GM21515 (cell line): ENCODE results near the gene DHRS1.

ENCODE experiments used
- ATAC-seq: cut with Tn5 transposase; IDR thresholded peaks from one replicate; pipeline ENCODE4 v1.9.1; 2021; ENCODE audit not compliant: unreplicated experiment

DHRS1 gene

DNA sequence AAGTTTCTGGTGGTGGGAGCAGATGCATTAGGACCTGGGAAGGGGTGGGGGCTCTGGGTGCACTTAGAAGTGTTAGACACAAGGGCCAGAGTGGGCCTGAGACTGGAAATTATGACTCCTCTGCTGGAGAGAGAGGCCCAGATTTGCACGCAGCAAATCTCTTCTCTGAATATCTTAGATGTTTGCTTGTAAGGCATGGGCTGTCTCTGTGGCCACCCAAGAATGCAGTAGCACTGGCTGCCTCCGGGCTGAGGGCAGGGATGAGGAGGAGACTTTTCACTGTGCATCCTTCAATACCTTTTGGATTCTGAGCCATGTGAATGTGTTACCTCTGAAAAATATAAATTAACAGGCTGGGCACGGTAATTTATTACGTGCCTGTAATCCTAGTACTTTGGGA is 14.2 kb downstream of the DHRS1 start:
- ATAC-seq, result no peak

DNA sequence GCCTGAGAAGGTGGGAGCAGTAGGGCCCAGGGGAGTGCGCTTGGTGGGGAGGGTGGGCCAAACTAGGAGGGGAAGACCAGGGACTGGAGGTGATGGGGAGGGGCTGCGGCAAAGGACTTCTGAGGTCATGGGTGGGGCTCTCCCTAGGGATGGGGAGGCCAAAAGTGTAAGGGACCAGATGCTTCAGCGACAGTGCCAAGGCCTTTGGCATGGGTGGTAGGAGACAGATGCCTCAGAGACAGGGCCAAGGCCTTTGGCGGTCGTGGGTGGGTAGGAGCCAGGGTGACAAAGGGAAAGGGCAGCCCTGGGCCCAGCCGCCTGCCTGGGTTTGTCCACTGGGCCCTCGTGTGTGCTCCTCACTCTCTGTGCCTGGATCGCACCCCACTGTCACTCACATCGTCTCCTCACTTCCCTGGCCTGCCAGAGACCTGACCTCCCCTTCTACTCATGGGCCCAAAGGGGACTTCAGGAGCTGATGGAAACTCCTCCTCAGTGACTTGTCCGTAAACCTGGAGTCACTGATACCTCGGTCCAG is 15.0 kb downstream of the DHRS1 start:
- no peak for ATAC-seq

DNA sequence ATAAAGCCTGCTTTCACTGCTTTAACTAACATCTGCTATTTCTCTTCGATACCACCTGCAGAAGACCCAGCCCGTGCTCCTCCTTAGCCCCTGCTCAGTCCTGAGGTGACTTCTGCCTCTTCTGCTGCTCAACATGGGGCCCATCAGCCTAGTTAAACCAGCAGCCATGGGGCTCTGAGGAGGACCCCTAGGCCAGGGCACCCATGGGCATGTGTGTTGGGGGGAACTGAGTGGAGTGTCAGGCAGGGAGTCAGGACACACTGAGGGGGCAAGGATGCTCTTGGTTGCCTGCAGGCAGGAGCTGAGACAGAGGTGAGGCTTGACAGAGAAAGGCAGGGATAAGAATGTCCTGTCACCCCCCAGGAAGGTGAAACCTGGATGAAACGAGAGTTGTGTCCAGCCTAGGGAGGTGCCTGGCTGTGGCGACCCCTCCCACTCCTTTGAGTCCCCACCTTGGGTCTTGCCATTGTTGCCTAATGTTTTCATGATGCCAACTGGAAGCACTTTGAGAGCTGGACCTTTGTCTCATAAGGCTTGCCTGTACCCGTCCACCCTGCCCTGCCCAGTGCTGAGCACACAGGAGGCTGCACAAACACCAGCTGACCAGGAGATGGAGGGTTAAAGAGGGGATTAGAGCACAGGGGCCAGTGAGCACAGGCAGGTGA is 15.7 kb downstream of the DHRS1 start:
- ATAC-seq, result no peak

DNA sequence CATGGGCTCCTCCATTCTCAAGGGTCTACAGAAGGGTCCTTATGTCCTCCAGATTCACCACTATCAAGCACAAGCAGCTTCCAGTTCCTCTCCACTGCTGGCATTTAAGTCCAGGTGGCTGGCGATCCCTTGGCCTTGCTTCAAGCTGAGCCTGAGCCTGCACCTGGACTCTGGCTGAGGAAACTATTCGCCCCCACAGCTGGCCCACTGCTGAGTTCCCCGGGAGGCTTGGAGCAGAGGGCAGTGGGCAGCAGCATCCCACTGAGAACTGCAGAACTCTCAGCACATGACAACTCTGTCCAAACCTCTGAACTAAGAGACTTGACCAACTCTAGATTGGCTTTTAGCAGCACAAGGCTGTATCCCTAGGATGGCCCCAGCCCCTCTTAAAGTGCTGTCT is 16.8 kb downstream of the DHRS1 start:
- no peak for ATAC-seq

DNA sequence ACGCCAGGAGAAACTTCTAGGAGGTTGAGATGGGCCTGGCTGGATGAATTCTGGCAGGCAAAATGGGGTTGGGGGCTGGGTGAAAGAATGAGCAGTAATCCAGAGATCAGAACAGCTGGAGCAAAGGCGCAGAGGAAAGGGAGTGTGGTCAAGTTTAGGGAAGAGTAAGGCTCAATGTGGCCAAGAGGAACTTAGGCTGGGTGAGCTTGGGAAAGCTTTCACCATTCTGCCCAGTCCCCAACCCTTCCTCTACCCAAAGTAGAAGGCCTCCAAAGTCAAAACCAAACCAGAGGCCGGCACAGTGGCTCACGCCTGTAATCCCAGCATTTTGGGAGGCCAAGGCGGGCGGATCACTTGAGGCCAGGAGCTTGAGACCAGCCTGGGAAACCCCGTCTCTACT is 17.9 kb downstream of the DHRS1 start:
- no peak for ATAC-seq

DNA sequence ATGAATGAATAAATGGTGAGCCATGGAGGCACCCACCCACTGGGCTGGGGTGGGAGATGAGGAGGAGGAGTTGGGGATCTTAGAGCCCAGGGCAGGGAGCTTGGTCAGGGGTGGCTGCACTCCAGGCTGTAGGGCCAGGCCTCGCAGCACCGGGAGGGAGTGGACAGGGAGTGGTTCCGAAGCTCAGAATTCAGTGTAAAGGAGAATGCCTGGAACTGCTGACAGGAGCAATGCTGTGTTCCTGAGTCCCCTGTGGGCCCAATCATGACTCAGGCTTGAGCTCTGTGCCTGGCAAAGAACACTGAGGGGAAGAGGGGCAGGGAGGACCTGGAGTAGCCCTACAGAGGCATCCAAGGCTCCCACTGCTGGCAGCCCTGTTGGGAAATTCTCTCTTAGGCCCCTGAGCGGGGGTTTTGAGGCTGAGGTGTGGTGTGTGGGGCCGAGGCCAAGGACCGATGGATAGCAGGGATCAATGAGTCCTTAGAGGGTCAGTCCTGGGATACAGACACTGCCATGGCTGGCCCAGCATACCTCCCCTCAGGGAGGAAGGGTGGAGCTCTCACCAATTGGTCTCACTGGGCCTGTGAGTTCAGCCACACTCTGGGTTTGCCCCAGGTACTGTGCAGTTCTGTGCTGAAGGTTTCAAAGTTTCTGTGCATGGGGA is 18.7 kb downstream of the DHRS1 start:
- ATAC-seq, result no peak

DNA sequence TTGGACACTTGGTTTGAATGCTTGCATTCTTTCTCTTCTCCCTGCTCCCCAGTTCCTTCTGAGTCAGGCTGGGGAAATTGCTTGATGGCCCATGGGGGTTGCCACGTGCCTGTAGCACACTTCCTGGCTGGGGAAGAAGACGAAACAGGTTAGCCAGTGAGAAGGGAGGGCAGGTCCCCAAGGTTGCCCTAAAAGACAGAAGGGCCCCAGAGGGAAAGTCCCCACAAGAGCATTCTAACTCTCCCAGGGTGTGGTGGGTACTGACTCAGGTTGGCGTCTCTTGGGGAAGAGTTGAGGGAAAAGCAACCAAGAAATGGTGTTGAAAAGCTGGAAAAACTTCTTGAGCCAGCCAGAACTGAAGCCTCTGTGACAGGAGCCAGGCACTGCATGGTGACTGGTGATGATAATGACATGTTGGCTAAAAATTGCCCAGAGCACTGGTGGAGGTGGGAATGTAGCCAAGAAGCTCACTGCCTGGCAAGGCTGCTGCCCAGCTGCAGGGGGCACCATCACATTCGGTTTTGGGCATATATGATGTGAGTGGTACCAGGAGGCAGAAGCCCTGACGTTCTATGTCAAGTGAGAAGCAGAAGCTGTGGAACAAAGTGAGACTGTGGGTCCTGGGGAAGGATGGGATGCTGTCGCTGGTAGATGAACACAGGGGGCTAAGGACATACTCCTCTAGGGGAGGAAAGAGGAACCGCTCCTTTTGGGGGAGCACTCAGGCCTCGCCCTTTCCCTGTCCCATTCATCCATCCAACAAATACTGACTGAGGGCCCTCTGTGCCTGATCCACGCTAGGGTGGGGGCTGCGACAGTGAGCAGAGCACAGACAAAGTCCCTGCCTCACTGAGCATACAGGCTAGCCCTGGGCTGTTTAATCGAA is 20.0 kb downstream of the DHRS1 start:
- ATAC-seq, result no peak

DNA sequence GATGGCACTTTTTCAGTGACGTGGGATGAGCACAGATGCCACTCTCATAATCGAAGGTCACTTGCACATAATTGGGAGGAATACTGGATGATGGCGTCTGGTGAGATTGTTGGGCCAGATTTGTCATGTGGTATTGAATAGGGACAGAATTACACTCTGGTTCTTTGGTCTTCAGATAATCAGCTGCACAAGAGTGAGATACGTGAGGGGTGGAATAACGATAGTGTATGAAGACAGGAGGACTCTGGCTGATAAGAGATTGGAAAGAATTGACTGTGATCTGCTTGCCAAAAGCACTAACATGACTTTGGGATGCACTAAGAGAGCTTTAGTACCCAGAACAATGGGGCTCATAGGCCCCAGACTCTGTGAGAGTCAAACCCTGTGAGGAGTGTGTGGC is 21.2 kb downstream of the DHRS1 start:
- ATAC-seq, result no peak

DNA sequence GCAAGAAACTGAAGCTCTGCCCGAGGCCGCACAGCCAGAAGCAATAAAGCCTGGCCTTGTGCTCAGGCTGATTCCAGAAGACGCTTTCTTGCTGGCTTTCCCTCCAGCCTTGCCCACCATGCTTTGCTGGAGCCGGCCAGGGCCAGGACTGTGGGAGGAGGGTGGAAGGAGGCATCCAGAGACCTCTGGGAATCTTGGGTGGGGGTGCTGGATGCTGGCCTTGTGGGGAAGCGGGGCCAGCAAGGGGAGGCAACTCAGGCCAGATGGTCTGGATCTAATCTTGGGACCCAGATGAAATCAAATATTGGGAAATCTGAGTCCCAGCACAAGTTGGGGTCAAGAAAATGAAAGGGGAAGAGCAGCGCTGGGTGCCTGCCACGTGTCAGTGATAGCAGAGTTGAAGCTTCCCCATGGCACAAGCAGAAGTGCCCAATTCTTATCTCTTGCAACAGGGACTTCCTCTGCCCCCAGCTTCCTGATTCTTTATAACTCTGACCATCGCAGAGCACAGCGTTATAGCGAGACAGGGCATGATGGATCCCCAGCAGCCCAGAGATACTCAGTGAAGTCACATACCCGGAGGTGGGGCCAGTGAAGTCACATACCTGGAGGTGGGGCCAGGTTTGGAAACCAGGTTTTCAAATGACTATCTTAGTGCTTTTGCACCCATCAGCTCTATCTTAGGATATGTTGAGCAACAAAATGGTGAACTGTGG is 21.8 kb downstream of the DHRS1 start:
- no peak for ATAC-seq

DNA sequence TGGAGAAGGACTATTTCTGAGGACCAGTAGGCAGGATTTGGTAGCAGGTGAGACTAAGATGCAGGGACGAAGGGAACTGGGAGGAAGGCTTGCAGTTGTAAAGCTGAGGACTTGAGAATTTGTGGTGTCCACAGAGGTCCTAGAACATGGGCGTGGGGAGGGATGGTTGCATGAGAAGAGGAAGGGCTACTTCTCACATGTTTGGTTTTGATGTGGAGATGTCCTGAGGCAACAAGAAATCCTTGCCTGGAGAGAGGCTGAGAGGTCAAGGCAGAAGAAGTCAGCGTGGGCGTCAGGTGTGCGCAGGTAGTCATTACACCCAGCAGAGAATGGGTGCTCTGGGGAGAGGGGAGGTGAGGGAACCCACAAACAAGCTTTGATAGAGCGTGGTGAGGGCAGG is 22.5 kb downstream of the DHRS1 start:
- no peak for ATAC-seq

DNA sequence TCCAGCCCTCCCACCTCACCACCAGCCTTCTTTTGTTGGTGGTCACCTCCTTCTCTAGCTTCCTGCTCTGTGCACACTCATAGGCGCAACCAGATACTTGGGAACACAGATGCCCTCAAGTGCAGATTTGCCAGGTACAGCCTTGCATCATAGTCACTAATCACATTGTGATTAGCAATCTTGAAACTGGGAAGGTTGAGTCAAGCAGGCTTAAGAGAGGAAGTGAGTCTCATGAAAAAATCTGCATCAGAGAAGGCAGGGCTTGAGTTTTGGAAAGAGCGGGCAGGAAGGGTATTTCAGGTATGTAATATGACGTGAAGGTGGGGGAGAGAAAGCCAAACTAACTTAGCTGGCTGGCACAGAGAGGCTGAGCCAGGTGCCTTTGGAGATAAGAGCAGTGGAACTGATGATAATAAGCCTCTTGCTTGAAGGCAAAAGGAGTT is 25.5 kb downstream of the DHRS1 start:
- ATAC-seq, result peak; percentile 39

DNA sequence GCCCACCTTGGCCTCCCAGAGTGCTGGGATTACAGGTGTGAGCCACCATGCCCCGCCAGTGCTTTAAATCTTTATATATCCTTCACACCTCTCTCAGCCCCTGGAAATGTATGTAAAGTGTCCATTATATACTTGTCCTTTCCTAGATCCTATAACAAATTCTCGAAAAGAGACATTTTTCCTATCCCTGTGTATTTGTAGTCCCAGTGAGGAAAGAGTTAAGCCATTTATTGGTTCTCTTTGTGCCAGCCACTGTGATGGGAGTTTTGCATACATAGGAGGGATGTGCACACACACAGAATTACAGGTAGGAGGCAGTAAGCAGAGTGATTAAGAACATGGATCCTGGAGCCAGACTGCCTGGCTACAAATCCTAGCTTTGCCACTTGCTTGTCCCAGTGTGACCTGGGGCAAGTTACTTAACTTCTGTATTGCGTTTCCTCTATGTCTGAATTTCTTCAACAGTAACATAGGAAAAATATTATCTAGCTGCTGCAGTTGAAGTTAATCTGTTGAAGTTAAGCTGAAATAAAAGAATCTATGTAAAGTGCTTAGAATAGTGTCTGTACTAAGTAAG is 26.1 kb downstream of the DHRS1 start:
- no peak for ATAC-seq

DNA sequence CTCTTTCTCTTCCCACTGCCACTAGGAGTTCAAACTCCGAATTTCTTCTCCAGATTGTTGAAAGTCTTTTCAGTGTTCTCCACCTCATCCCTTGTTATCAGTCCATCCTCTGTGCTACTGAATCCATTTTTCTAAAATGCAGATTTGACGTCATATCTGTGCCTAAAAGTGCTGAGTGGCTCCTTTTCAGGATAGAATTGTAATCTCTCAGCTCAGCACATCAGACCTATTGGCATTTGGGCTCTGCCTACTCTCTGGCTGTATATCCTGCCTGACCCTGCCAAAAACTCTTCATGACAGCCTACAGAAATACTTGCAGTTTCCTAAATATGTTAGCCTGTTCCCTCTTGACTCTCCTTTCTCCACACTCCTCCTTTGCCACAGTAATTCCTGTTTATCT is 27.1 kb downstream of the DHRS1 start:
- ATAC-seq, result no peak

DNA sequence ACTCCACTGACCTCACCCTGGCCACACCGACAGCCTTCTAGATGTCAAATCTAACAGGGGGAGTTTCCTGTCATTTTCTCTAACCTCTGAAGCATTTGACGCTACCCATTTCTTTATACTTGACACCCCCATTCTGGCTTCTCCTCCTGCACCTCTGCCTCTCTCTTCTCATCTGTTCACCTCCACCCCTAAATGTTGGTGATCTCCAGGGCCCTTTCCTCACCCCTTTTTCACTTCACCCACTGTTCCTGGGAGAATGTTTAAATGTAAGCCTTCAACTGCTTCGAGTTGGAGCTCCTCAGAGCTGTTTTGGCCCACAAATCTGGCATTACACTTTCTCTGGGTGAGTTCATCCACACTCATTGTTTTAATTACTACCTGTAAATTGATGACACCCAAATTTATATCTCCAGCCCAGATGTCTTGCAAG is 27.7 kb downstream of the DHRS1 start:
- ATAC-seq, result no peak

DNA sequence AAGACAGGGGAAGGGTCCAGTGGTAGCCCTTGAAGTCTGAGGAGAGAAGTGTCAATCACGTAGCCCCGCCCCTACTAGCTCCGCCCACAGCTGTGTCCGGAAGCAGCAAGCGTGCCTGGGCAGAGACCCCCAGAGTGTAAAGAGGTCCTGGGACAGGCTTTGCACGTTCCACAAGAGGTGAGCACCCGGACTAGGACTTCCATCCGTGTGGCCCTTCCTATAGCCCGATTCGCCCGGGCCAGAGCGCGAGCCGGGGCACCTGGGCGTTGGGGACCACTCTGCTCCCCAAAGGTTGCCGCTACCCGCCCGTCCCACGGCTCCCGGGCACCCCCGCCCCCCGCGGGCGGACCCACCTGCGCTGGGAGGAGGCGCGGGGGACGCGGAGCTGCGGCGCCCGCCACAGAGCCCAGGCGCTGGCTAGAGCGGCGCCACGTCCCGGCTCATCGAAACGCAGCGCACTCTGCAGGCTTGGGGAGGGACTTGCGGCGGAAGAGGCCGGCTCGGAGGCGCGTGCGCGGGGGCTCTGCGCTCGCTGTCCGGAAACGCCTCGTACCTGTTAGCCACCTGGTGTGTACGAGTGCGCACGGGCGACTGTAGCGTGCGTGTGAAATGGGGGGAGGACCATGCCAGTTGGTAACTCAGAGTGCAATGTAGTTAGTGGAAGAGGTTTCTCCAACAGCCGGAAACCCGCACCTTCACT is 28.3 kb downstream of the DHRS1 start, which contains the start of gene RABGGTA:
Gene RABGGTA, minus strand, starts transcription at position 464 of the 700 bp plus-strand sequence. CDS start 482 bp downstream, outside the sequence.
- ATAC-seq, result peak; percentile 82

DNA sequence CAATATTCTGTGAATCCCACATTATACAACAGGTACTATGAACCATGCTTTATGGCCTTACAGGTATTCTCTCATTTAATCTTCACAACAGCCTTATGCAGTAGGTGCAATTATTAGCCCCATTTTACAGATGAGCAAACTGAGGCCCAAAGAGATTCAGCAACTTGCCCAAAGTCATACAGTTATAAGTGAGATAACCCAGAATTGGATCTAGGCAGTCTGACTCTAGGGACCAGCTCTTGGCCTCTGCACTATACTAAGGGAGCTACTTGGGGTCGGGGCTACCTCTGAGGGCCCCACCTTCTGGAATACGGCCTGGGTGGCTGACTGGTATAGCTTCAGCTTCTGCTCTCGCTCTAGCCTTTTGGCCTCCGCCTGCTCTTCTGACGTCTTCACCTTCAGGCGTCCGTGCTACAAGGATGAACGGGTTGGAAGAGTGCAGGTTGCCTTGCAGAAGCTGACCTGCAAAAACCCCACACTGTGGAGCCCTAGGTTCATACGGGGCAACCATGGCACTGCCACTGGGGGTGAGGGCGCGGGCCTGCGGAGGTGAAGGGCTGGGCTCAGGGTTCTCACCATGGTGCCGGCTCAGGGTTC is 28.9 kb downstream of the DHRS1 start:
- ATAC-seq, result peak; percentile 1

DNA sequence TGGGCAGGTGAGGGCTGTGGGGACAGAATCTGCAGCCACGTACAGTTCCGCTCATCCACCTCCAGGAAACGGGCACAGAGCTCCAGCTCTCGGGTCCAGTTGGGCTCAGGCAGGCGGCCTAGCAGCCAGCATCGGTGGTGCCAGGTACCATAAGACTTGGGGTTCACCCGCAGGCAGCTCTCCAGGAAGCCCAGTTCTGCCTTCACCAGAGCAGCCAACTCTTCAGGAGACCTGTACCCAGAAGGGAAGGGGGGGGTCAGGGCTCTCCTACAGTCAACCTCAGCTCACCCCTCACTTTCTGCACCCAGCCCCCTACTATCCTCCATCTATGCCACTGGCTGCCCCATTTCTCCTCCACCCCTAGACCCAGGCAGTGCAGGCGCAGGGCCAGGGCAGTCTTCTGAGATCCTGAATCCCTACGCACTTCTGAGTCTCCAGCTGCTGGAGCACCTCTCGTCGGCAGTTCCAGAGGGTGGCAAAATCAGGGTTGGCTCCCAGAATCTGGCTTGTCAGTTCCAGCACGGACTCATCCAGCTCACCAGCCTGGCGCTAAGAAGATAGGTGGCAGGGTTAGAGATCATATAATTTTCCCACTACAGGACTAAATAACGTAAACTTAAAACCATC is 29.6 kb downstream of the DHRS1 start:
- ATAC-seq, result no peak

DNA sequence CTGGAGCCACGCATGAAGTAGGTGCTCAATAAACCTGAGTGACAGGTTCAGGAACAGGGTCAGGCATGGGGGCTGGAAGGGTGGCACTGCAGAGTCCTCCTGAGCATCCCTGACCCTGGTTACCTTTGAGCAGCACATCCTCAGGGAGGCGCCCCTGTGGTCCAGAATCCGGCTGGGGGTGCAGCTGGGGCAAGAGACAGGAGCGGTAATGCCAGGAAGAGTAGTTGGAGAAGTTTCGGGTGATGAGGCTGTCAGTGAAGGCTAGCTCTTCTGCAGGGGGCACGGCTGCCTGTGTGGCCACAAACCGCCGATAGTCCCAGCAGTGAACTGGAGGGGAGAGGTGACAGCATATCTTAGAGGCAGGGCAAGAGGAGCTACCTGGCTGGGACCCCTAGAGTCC is 30.2 kb downstream of the DHRS1 start:
- no peak for ATAC-seq

DNA sequence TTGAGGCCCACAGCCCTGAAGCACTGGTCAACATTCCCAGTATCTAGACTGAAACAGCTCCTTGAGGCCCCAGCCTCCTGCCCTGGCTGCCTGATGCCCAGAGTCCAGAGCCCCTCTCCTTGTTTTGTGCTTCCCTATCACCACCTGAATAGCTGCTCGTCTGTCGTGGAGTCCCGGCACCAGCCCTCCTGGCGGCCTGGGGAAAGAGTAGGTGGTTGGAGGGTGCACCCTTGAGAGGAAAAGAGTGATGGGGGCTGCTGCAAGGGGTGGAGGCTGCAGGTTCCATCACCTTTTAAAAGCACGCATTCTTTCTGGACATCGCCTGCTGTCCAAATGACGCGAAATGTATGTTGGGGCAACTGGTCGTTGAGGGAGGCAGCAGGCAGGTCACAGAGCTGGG is 31.4 kb downstream of the DHRS1 start:
- ATAC-seq, result no peak
